GM12878 (cell line): ENCODE measurements around the gene ABHD12B. TPM values are rescaled to one million over a fixed set of nuclear protein-coding genes. Genes with fewer than 3 reads are reported as not detected.

Source experiments
- CREM ChIP-seq: IDR thresholded peaks from 2 replicates; pipeline ENCODE4 v1.6.1; 2014; ENCODE audit warnings: antibody characterized with exemption, low read depth
- CUX1 ChIP-seq: IDR thresholded peaks from 2 replicates; pipeline ENCODE4 v1.6.1; 2012; ENCODE audit warnings: improper control_type of control experiment, low read depth, low read length; ENCODE audit not compliant: insufficient replicate concordance
- E2F4 ChIP-seq: IDR thresholded peaks from 2 replicates; pipeline ENCODE4 v1.6.1; 2012; ENCODE audit warnings: low read depth, low read length, improper control_type of control experiment
- IRF3 ChIP-seq: fragments of 450-650 bp; IDR thresholded peaks from 2 replicates; pipeline ENCODE4 v1.6.1; 2014; ENCODE audit warnings: mild to moderate bottlenecking
- JUNB ChIP-seq: IDR thresholded peaks from 2 replicates; pipeline ENCODE4 v1.6.1; 2016; ENCODE audit warnings: antibody characterized with exemption, mild to moderate bottlenecking
- NFIC ChIP-seq: IDR thresholded peaks from 2 replicates; pipeline ENCODE4 v1.6.1; 2012; ENCODE audit warnings: low read depth, mild to moderate bottlenecking, inconsistent platforms, low read length, moderate library complexity
- PAX8 ChIP-seq: fragments of 450-650 bp; IDR thresholded peaks from 2 replicates; pipeline ENCODE4 v1.6.1; 2017; ENCODE audit warnings: mild to moderate bottlenecking, moderate library complexity
- PKNOX1 ChIP-seq: fragments of 450-650 bp; IDR thresholded peaks from 2 replicates; pipeline ENCODE4 v1.6.1; 2016; ENCODE audit warnings: mild to moderate bottlenecking
- POLR2AphosphoS5 ChIP-seq: IDR thresholded peaks from 2 replicates; pipeline ENCODE4 v1.6.1; 2011; ENCODE audit warnings: mild to moderate bottlenecking, low read length, inconsistent platforms
- SPI1 ChIP-seq: IDR thresholded peaks from 2 replicates; pipeline ENCODE4 v1.6.1; 2011; ENCODE audit warnings: low read depth, mild to moderate bottlenecking, low read length, moderate library complexity, borderline replicate concordance; ENCODE audit not compliant: insufficient read depth
- TAF1 ChIP-seq: IDR thresholded peaks from 2 replicates; pipeline ENCODE4 v1.6.1; 2011; ENCODE audit warnings: mild to moderate bottlenecking, low read depth, low read length, borderline replicate concordance
- TCF3 ChIP-seq: IDR thresholded peaks from 2 replicates; pipeline ENCODE4 v1.6.1; 2012; ENCODE audit warnings: low read depth, mild to moderate bottlenecking, low read length, borderline replicate concordance; ENCODE audit not compliant: insufficient read depth
- YY1 ChIP-seq: IDR thresholded peaks from 2 replicates; pipeline ENCODE4 v1.6.1; 2011; ENCODE audit warnings: low read depth, mild to moderate bottlenecking, low read length
- ZNF384 ChIP-seq: IDR thresholded peaks from 2 replicates; pipeline ENCODE4 v1.6.1; 2012; ENCODE audit warnings: low read depth, mild to moderate bottlenecking, low read length, improper control_type of control experiment, borderline replicate concordance
- polyA plus RNA-seq, 11 experiments: library from polyadenylated mRNA; depleted of rRNA in 4 of 11; unstranded in 6 of 11; stranded (reverse) in 5 of 11; fragments of >200 nt; fragmentation: Nextera tagmentation in 4 of 11; fragmentation: Illumina TruSeq in 1 of 11; extraction: Ambion mirVana in 4 of 11; extraction: Trizol in 1 of 11; gene quantifications; 1 replicate in 1 of 11; 2 replicates in 10 of 11; pipeline versions ENCODE4 v1.2.1 to v1.2.3, GENCODE V29; 2011 to 2016; ENCODE audit warnings: inconsistent platforms in 2 of 11, missing spikeins in 2 of 11, low read depth in 1 of 11
- total RNA-seq, 4 experiments: library from RNA; depleted of rRNA in 3 of 4; stranded (reverse); fragments of >200 nt in 3 of 4; fragmentation: Illumina TruSeq in 1 of 4; extraction: Trizol in 1 of 4; gene quantifications; 2 replicates each; pipeline versions ENCODE4 v1.2.1 to v1.2.3, GENCODE V29; 2013 to 2021
- TF ChIP-seq, protein P1 (sequence below): fragments of 450-650 bp; IDR thresholded peaks from 2 replicates; pipeline ENCODE4 v1.6.1; 2016; ENCODE audit warnings: mild to moderate bottlenecking, moderate library complexity, borderline replicate concordance

ABHD12B gene
- total and polyA plus RNA-seq, 10 of the 15 experiments (the other 5 are each of a cell fraction or from before 2014, with no cell fraction given): not detected

DNA sequence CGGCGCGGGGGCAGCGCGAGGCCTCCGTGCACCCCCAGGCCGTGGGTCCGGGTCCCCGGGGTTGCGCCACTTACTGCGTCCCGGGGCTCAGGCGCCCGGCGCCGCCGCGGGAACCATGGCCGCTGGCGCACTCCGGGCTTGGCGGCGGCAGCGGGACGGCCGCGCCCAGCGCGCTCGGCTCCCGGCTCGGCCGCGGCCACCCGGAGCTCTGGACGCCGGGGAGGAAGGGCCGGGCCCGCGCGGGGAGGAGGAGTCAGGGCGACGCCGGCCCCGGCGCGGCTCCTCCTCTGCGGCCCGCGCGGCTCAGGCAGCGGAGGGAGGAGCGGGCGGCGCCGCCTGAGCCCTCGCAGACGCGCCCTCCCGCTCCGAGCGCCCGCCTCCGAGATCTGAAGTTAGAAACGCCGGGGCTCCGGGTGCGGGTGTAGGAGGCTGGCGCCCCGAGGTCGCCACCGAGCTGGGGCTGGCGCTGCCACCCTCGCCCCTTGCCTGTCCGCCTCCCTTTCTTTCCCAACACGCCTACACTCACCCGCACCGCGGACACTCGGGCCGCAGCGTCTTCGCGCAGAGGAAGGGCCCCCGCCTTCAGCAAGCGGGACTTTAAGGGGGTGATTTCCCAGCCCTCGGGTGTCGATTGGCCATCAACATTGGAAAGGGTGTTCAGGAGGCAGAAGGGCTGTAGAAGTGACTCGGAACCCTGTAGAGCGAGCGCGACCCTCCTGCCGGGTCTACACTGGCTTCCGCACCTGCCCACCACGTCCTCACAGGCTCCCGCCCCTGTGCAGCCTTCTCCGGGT, 40.7 kb upstream of the ABHD12B start, which contains the start of gene NIN (continued):
- TF ChIP-seq, protein P1, sequence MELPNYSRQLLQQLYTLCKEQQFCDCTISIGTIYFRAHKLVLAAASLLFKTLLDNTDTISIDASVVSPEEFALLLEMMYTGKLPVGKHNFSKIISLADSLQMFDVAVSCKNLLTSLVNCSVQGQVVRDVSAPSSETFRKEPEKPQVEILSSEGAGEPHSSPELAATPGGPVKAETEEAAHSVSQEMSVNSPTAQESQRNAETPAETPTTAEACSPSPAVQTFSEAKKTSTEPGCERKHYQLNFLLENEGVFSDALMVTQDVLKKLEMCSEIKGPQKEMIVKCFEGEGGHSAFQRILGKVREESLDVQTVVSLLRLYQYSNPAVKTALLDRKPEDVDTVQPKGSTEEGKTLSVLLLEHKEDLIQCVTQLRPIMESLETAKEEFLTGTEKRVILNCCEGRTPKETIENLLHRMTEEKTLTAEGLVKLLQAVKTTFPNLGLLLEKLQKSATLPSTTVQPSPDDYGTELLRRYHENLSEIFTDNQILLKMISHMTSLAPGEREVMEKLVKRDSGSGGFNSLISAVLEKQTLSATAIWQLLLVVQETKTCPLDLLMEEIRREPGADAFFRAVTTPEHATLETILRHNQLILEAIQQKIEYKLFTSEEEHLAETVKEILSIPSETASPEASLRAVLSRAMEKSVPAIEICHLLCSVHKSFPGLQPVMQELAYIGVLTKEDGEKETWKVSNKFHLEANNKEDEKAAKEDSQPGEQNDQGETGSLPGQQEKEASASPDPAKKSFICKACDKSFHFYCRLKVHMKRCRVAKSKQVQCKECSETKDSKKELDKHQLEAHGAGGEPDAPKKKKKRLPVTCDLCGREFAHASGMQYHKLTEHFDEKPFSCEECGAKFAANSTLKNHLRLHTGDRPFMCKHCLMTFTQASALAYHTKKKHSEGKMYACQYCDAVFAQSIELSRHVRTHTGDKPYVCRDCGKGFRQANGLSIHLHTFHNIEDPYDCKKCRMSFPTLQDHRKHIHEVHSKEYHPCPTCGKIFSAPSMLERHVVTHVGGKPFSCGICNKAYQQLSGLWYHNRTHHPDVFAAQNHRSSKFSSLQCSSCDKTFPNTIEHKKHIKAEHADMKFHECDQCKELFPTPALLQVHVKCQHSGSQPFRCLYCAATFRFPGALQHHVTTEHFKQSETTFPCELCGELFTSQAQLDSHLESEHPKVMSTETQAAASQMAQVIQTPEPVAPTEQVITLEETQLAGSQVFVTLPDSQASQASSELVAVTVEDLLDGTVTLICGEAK: peak; percentile 23; the same call in 1 of the 2 replicates
- TF ChIP-seq CREM (no peak), ZNF384 (no peak), JUNB (no peak), PKNOX1 (no peak), PAX8 (no peak), NFIC (no peak), POLR2AphosphoS5 (peak; percentile 81), E2F4 (no peak), CUX1 (no peak), YY1 (peak; percentile 52; the same call in 1 of the 2 replicates), IRF3 (no peak), SPI1 (0 out of 2 replicates have a peak, but pooled peaks have one; percentile 22), TCF3 (no peak), TAF1 (peak; percentile 72; the same call in 1 of the 2 replicates)
